Ovary (tissue), 3 donors: Measurements from ENCODE around the gene UQCC2.

Source experiments
- EP300 ChIP-seq: sonication (generic); formaldehyde crosslinking; IDR thresholded peaks from one replicate; pipeline ENCODE4 v1.6.1; 2017; ENCODE audit warnings: antibody characterized with exemption
- TF ChIP-seq, protein P1 (sequence below), 3 donors: fragments of 450-650 bp in 2 of 3; fragments of 200-600 bp in 1 of 3; IDR thresholded peaks; one replicate each; pipeline versions ENCODE4 v1.5.1 to v1.8.0; 2016 to 2022; ENCODE audit warnings: antibody characterized with exemption in 3 of 3, mild to moderate bottlenecking in 1 of 3
- donor health status: DM: no; HTN: no; CAD: no.

DNA sequence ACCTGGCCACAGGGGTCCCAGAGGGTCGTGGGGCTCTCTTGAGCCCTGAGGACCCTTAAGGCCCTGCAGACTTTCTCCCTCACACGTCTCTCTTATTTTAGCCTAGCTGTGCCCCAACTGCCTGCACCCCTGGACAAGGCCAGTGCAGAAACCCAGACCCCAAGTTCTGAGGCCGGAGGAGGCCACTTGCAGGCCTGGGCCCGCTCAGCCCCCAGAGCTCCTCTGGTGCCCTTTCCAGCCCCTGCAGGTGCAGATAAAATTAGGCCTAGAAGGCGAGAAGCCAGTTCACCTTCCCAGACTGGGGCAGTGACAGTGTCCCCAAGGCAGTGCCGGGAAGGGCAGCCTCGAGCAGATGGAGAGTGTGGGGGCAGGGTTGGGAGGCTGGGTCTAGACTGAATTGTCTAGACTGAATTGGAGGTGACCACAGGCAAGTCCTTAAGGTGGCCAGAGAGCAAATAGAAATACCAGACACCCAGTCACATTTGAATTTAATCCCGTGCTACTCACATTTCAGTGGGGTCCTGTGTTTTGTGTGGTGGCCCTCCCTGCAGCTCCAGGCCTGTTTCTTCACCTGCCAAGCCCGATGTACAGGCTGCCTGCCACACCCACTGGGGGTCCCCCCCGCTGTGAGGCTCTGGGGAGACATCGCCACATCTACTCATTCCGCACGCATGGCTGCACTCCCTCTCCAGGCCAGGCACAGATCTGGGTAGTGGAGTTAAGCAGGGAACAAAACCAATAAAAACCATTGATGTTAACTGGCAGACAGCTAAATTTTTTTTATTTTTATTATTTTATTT is 43.8 kb upstream of the UQCC2 start:
- TF ChIP-seq, protein P1, sequence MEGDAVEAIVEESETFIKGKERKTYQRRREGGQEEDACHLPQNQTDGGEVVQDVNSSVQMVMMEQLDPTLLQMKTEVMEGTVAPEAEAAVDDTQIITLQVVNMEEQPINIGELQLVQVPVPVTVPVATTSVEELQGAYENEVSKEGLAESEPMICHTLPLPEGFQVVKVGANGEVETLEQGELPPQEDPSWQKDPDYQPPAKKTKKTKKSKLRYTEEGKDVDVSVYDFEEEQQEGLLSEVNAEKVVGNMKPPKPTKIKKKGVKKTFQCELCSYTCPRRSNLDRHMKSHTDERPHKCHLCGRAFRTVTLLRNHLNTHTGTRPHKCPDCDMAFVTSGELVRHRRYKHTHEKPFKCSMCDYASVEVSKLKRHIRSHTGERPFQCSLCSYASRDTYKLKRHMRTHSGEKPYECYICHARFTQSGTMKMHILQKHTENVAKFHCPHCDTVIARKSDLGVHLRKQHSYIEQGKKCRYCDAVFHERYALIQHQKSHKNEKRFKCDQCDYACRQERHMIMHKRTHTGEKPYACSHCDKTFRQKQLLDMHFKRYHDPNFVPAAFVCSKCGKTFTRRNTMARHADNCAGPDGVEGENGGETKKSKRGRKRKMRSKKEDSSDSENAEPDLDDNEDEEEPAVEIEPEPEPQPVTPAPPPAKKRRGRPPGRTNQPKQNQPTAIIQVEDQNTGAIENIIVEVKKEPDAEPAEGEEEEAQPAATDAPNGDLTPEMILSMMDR (IDR thresholded peaks at IDR 0.05): no peak
- no peak for TF ChIP-seq EP300
